Activated naive CD8-positive, alpha-beta T cell treated with anti-CD3 and anti-CD28 coated beads, Interleukin-2, amount 50 U/mL, for 24 hours (primary cell): ENCODE measurements around the gene PLD1.

Experiments used
- ATAC-seq: fragments of 150-1000 bp; cut with Tn5 transposase; one replicate; pipeline ENCODE4 v1.10.0; 2021
- DNase-seq: peaks from one replicate; pipeline ENCODE4 v3.0.0; 2021
- H3K27ac Mint-ChIP-seq: one replicate; pipeline ENCODE4 v1.8.0; 2021; ENCODE audit warnings: mild to moderate bottlenecking, mixed read lengths
- H3K27me3 Mint-ChIP-seq: one replicate; pipeline ENCODE4 v1.8.0; 2021; ENCODE audit warnings: mixed read lengths
- H3K36me3 Mint-ChIP-seq: one replicate; pipeline ENCODE4 v1.8.0; 2021; ENCODE audit warnings: low read depth, mixed read lengths
- H3K4me1 Mint-ChIP-seq: one replicate; pipeline ENCODE4 v1.8.0; 2021; ENCODE audit warnings: mixed read lengths
- H3K4me3 Mint-ChIP-seq: one replicate; pipeline ENCODE4 v1.8.0; 2021; ENCODE audit warnings: mild to moderate bottlenecking, moderate library complexity, mixed read lengths
- H3K9me3 Mint-ChIP-seq: one replicate; pipeline ENCODE4 v1.8.0; 2021; ENCODE audit warnings: mixed read lengths

Gene PLD1

DNA sequence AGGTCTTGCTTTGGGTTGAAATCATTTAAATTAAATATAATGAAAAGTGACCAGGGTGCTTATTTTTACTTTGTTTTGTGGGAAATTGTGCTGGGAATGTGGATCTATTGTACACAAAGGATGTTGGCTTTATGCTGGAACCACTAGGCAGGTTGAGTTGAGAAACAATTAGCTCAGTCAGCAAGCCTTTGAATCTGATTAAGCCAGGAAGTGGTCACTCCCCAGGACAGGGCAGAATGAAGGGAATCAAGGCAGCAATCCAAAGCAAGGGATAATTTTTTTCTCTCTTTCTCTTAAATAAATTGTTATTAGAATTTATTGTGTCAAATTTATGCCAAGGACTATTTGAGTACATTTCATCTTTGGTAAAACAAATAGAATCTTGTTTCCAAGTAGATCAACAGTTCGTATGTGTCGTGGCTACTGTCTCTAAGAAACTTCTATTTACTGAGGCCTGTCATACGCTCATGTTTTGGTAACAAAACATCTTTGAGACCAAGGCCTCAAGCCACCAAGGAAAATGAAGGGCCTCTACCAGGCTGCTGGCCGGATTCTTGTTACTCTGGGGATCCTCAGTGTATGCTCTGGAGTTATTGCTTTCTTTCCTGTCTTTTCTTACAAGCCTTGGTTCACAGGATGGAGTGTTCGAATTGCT, 32.7 kb upstream of the PLD1 start, which contains the start of gene TMEM212:
TMEM212 (plus strand) TSS at position 486 of the 655 bp plus-strand sequence; CDS start at position 521, 35 bp downstream.
- peaks cover 3% of the 10 kb centered on the region for H3K36me3 Mint-ChIP-seq
- H3K27ac Mint-ChIP-seq = no peak within 1 kb of the TSS
- H3K4me3 Mint-ChIP-seq = no peak within 1 kb of the TSS
- peaks cover 27% of the 10 kb centered on the region for H3K4me1 Mint-ChIP-seq
- H3K27me3 Mint-ChIP-seq = peaks cover 4% of the 10 kb centered on the region
- H3K9me3 Mint-ChIP-seq = peaks cover 5% of the 10 kb centered on the region
- ATAC-seq (no peak), DNase-seq (no peak)

GRCh38 chr3:171841620-171842000, 31.3 kb upstream of the PLD1 start:
- ATAC-seq (no peak), DNase-seq (no peak)
- peaks cover 5% of the 10 kb centered on the region for H3K9me3 Mint-ChIP-seq
- peaks cover 14% of the 10 kb centered on the region for H3K4me1 Mint-ChIP-seq
- H3K27ac Mint-ChIP-seq = no peak overlapping the region
- no peak overlapping the region for H3K4me3 Mint-ChIP-seq
- H3K36me3 Mint-ChIP-seq = peaks cover 3% of the 10 kb centered on the region
- peaks cover 8% of the 10 kb centered on the region for H3K27me3 Mint-ChIP-seq

- Mint-ChIP-seq H3K36me3 (peaks cover 2% of the 10 kb centered on the region), H3K27me3 (peaks cover 10% of the 10 kb centered on the region), H3K27ac (no peak overlapping the region), H3K4me3 (no peak overlapping the region), H3K9me3 (peaks cover 2% of the 10 kb centered on the region), H3K4me1 (peaks cover 8% of the 10 kb centered on the region)
- no peak for DNase-seq
- no peak for ATAC-seq
Observed at GRCh38 chr3:171840811-171841619, 30.7 kb upstream of the PLD1 start.

- H3K36me3 Mint-ChIP-seq = no peaks in the 10 kb centered on the region
- DNase-seq = no peak
- no peaks in the 10 kb centered on the region for H3K9me3 Mint-ChIP-seq
- no peak overlapping the region for H3K4me3 Mint-ChIP-seq
- H3K27me3 Mint-ChIP-seq = peaks cover 13% of the 10 kb centered on the region
- H3K27ac Mint-ChIP-seq = no peak overlapping the region
- H3K4me1 Mint-ChIP-seq = peaks cover 2% of the 10 kb centered on the region
- ATAC-seq = no peak
Observed at GRCh38 chr3:171840445-171840810, 30.1 kb upstream of the PLD1 start.

- no peaks in the 10 kb centered on the region for H3K4me1 Mint-ChIP-seq
- H3K36me3 Mint-ChIP-seq = no peaks in the 10 kb centered on the region
- peaks cover 13% of the 10 kb centered on the region for H3K27me3 Mint-ChIP-seq
- H3K27ac Mint-ChIP-seq = no peak overlapping the region
- no peak overlapping the region for H3K4me3 Mint-ChIP-seq
- H3K9me3 Mint-ChIP-seq = no peaks in the 10 kb centered on the region
- ATAC-seq = no peak
- no peak for DNase-seq
Observed at GRCh38 chr3:171839270-171839669, 29.0 kb upstream of the PLD1 start.

- no peaks in the 10 kb centered on the region for H3K4me1 Mint-ChIP-seq
- H3K9me3 Mint-ChIP-seq = no peaks in the 10 kb centered on the region
- no peaks in the 10 kb centered on the region for H3K36me3 Mint-ChIP-seq
- no peak for ATAC-seq
- H3K27ac Mint-ChIP-seq = no peak overlapping the region
- peaks cover 13% of the 10 kb centered on the region for H3K27me3 Mint-ChIP-seq
- no peak for DNase-seq
- no peak overlapping the region for H3K4me3 Mint-ChIP-seq
Observed at GRCh38 chr3:171838218-171838720, 28.0 kb upstream of the PLD1 start.

GRCh38 chr3:171837698-171838097, 27.4 kb upstream of the PLD1 start:
- Mint-ChIP-seq H3K27me3 (peaks cover 13% of the 10 kb centered on the region), H3K27ac (no peak overlapping the region)
- no peak for DNase-seq

DNA sequence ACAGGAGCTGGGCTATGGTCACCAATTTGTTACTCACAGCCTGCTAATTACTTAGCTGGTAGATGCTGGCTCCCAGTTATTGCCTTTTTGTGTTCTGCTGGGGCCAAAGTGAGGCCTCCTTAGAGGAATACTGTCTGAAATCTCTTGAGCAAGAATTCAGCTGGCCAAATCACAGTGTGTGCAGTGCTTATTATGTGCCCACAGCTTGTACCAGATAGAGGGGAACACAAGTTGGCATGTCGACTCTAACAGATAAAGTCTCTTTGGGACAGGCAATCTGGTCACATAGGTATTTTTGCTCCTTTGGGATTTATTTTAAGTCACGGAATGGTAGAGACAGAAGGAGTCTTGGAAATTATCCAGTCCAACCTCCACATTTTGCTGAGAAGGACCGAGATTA, 26.6 kb upstream of the PLD1 start:
- DNase-seq = no peak
- H3K36me3 Mint-ChIP-seq = no peaks in the 10 kb centered on the region
- H3K27ac Mint-ChIP-seq = no peak overlapping the region
- H3K27me3 Mint-ChIP-seq = peaks cover 13% of the 10 kb centered on the region
- H3K4me1 Mint-ChIP-seq = no peaks in the 10 kb centered on the region
- ATAC-seq = no peak
- H3K9me3 Mint-ChIP-seq = no peaks in the 10 kb centered on the region
- no peak overlapping the region for H3K4me3 Mint-ChIP-seq

More at GRCh38 chr3:171837698-171838097, 27.4 kb upstream of the PLD1 start:
- Mint-ChIP-seq H3K4me1 (no peaks in the 10 kb centered on the region), H3K9me3 (no peaks in the 10 kb centered on the region), H3K36me3 (no peaks in the 10 kb centered on the region), H3K4me3 (no peak overlapping the region)
- no peak for ATAC-seq

GRCh38 chr3:171835613-171836012, 25.3 kb upstream of the PLD1 start:
- DNase-seq (no peak), ATAC-seq (no peak)
- Mint-ChIP-seq H3K4me1 (no peaks in the 10 kb centered on the region), H3K4me3 (no peak overlapping the region), H3K36me3 (no peaks in the 10 kb centered on the region), H3K27ac (no peak overlapping the region), H3K27me3 (peaks cover 13% of the 10 kb centered on the region), H3K9me3 (no peaks in the 10 kb centered on the region)

DNA sequence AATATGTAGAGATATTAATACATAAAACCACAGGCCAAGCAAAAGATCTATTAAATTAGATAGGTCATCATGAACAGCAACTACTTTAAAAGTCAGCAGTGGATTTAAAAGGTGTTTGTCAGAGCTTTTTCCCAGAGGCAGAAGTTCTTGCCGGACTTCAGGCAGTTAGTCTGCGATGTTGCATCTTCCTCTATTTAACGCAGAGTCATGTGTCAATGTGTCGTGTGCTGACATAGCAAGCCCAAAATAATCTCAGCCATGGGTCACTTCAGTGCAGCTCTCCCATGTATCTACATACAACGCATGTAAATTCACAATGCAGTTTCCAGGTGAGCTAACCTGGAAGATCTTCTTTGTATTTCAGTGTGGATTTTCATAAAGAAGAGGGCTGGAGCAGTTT, 24.8 kb upstream of the PLD1 start:
- Mint-ChIP-seq H3K9me3 (no peaks in the 10 kb centered on the region), H3K4me3 (no peak overlapping the region), H3K4me1 (no peaks in the 10 kb centered on the region), H3K27ac (no peak overlapping the region), H3K36me3 (no peaks in the 10 kb centered on the region), H3K27me3 (peaks cover 13% of the 10 kb centered on the region)
- DNase-seq (no peak), ATAC-seq (no peak)

- DNase-seq (no peak), ATAC-seq (no peak)
- no peaks in the 10 kb centered on the region for H3K4me1 Mint-ChIP-seq
- H3K36me3 Mint-ChIP-seq = no peaks in the 10 kb centered on the region
- H3K27me3 Mint-ChIP-seq = peaks cover 18% of the 10 kb centered on the region
- H3K9me3 Mint-ChIP-seq = no peaks in the 10 kb centered on the region
- no peak overlapping the region for H3K27ac Mint-ChIP-seq
- no peak overlapping the region for H3K4me3 Mint-ChIP-seq
Observed at GRCh38 chr3:171834461-171834801, 24.1 kb upstream of the PLD1 start.

DNA sequence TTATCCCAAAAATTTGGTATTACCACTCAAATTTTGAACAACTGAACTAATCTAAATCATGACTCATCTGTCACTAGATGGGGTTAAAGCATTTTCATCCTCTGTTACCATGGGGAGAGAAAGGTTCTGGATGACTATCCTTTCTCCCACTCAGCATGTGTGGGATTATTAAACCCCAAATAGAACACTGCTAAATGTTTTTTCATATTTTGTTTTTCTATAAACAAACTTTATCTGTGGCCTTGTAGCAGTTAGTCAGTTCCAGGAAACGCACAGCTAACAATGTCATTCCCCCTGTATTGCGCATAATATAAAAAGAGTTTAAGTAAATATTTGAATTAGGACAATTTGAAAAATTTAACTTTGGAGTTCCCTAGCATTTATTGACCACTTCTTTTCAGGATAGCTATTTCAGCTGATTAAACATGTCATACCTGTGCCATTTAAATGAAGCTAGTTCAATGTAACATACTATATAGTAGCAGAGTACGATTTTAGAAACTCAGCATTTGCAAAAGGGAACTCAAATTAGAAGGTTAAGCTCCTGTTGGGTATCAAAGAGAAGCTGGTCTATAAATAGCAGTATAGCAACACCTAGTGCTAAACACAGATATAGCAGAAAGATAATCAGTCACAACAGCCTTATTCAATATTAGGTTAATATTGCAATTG, 23.6 kb upstream of the PLD1 start:
- Mint-ChIP-seq H3K4me3 (no peak overlapping the region), H3K36me3 (no peaks in the 10 kb centered on the region), H3K27ac (no peak overlapping the region), H3K9me3 (no peaks in the 10 kb centered on the region), H3K4me1 (no peaks in the 10 kb centered on the region), H3K27me3 (peaks cover 21% of the 10 kb centered on the region)
- DNase-seq = no peak
- ATAC-seq = no peak

- Mint-ChIP-seq H3K27ac (no peak overlapping the region), H3K27me3 (peaks cover 20% of the 10 kb centered on the region), H3K4me1 (peaks cover 2% of the 10 kb centered on the region), H3K4me3 (no peak overlapping the region), H3K9me3 (no peaks in the 10 kb centered on the region), H3K36me3 (no peaks in the 10 kb centered on the region)
- ATAC-seq (no peak), DNase-seq (no peak)
Observed at GRCh38 chr3:171832989-171833388, 22.7 kb upstream of the PLD1 start.

- Mint-ChIP-seq H3K36me3 (no peaks in the 10 kb centered on the region), H3K9me3 (no peaks in the 10 kb centered on the region), H3K27ac (no peak overlapping the region), H3K4me1 (peaks cover 11% of the 10 kb centered on the region), H3K4me3 (no peak overlapping the region), H3K27me3 (peaks cover 21% of the 10 kb centered on the region)
- ATAC-seq (no peak), DNase-seq (no peak)
Observed at GRCh38 chr3:171831936-171832335, 21.7 kb upstream of the PLD1 start.

GRCh38 chr3:171830518-171830875, 20.2 kb upstream of the PLD1 start:
- DNase-seq = no peak
- Mint-ChIP-seq H3K27me3 (peaks cover 20% of the 10 kb centered on the region), H3K27ac (no peak overlapping the region)

More at GRCh38 chr3:171830518-171830875, 20.2 kb upstream of the PLD1 start:
- ATAC-seq = no peak
- Mint-ChIP-seq H3K4me3 (no peak overlapping the region), H3K9me3 (no peaks in the 10 kb centered on the region), H3K36me3 (no peaks in the 10 kb centered on the region), H3K4me1 (peaks cover 11% of the 10 kb centered on the region)
